Measurements from ENCODE around the gene HOXB8. TPM values are rescaled to one million over a fixed set of nuclear protein-coding genes. Genes with fewer than 3 reads are reported as not detected.

HOXB8 gene
- total RNA-seq, 3 donors from 2014 or later (not counting 1 experiment from before 2014, with no cell fraction given): not detected

DNA sequence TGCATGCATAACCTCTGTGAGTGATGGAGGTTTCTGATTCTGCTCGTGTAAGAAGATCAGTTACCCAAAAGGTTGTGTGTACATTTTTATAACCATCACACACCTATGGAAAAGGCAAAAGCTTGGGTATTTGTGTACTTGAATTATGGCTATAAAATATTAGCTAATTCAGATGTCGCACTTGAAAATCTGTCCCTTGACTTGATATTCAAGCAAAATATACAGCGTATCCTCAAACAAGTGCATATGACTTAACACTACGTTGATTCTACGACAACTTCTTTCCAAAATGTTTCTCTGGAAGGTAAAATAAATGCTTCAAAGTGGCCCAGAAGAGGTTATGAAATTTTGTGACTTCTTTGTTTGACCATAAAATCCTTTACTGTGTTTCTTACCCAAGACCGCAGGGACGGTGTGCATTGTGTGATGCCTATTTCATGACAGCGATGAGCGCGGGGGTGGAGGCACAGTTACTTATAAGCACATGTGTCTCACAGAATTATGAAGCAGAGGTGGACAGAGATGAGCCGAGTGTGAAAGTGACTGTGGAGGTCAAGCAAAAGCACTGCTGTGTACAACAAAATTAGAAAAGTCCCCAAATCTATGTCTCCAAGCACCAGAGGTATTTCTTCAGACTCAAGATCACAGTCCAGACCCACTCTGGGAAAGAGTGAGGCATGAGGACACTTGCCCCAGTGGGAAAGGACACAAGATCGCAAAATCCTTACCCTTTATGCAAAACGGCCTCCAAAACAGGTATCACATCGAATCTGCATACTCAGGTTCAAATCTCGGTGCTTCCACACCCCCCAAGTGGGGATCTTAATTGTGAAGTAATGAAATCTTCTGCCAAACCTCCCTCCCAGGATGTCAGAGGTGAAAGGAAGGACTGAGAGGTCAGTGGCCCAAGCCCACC is 15.2 kb upstream of the HOXB8 start:
- Histone ChIP-seq H3K4me3 (ENCODE audit: low read length) (no peak overlapping the region), H3K36me3 (ENCODE audit: control insufficient read depth, insufficient read depth, low read length) (no peaks in the 10 kb centered on the region), H3K4me1 (ENCODE audit: control insufficient read depth, insufficient read depth, low read length) (peaks cover 28% of the 10 kb centered on the region), H3K9me3 (ENCODE audit: control insufficient read depth, insufficient read depth, low read length) (no peaks in the 10 kb centered on the region), H3K27me3 (ENCODE audit: control insufficient read depth, insufficient read depth, low read length) (peaks cover 65% of the 10 kb centered on the region), H3K27ac (ENCODE audit: low read length) (no peak overlapping the region)
- Mint-ChIP-seq H3K4me1 (peaks cover 18 to 24% of the 10 kb centered on the region in 2 donors), H3K27ac (no peak overlapping the region), H3K9me3 (no peaks in the 10 kb centered on the region), H3K27me3 (ENCODE audit: low read depth in 2 of 2) (peaks cover 82 to 91% of the 10 kb centered on the region in 2 donors), H3K36me3 (no peaks in the 10 kb centered on the region), H3K4me3 (no peak overlapping the region)
- ATAC-seq: no peak
- DNase-seq: no peak
- no peak for TF ChIP-seq CTCF (IDR thresholded peaks at IDR 0.05)
- WGBS (ENCODE audit: insufficient coverage): 95% methylated on average over 12 of the region's 15 CpGs
- intact Hi-C loops (cut with micrococcal nuclease): no loop called here

DNA sequence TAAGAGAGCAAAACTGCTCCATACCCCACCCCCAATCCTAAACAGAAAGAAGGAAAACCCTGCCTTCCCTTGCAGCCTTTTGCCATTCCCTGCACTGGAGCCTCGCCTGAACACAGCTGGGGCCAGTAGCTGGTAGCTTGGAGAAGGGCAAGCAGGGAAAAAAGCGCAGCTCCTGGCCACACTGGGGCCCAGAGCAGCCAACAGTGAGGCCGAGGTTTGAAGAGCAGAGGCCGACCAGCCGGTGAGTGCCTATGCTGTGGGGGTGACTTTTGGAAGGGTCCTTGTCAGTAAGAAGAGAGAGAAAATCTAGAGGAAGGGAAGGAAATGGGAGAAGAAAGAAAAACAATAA is 14.3 kb upstream of the HOXB8 start:
- H3K27ac Mint-ChIP-seq: no peak overlapping the region
- no peak overlapping the region for H3K4me3 Mint-ChIP-seq
- no peak for TF ChIP-seq CTCF (IDR thresholded peaks at IDR 0.05)
- intact Hi-C loops (cut with micrococcal nuclease): no loop called here
- no peak overlapping the region for H3K4me3 ChIP-seq (ENCODE audit: low read length)
- DNase-seq (no peak), ATAC-seq (no peak)
- peaks cover 74 to 87% of the 10 kb centered on the region in 2 donors for H3K27me3 Mint-ChIP-seq (ENCODE audit: low read depth in 2 of 2)
- WGBS (ENCODE audit: insufficient coverage): 89% methylated on average over 5 of the region's 5 CpGs
- H3K4me1 ChIP-seq (ENCODE audit: control insufficient read depth, insufficient read depth, low read length): peaks cover 36% of the 10 kb centered on the region
- H3K4me1 Mint-ChIP-seq: peaks cover 18 to 25% of the 10 kb centered on the region in 2 donors
- no peaks in the 10 kb centered on the region for H3K9me3 ChIP-seq (ENCODE audit: control insufficient read depth, insufficient read depth, low read length)
- H3K9me3 Mint-ChIP-seq: no peaks in the 10 kb centered on the region
- H3K36me3 ChIP-seq (ENCODE audit: control insufficient read depth, insufficient read depth, low read length): no peaks in the 10 kb centered on the region
- H3K27me3 ChIP-seq (ENCODE audit: control insufficient read depth, insufficient read depth, low read length): peaks cover 65% of the 10 kb centered on the region
- no peaks in the 10 kb centered on the region for H3K36me3 Mint-ChIP-seq
- H3K27ac ChIP-seq (ENCODE audit: low read length): no peak overlapping the region

- intact Hi-C loops (cut with micrococcal nuclease): no loop called here
These were observed 13.7 kb upstream of the HOXB8 start for GRCh38 chr17:48628649-48629410.

More at GRCh38 chr17:48628649-48629410, 13.7 kb upstream of the HOXB8 start:
- H3K4me1 Mint-ChIP-seq: peaks cover 18 to 25% of the 10 kb centered on the region in 2 donors
- H3K4me3 ChIP-seq (ENCODE audit: low read length): no peak overlapping the region
- TF ChIP-seq CTCF (IDR thresholded peaks at IDR 0.05): no peak
- ATAC-seq (no peak), DNase-seq (no peak)
- H3K36me3 Mint-ChIP-seq: no peaks in the 10 kb centered on the region
- no peak overlapping the region for H3K4me3 Mint-ChIP-seq
- no peaks in the 10 kb centered on the region for H3K36me3 ChIP-seq (ENCODE audit: control insufficient read depth, insufficient read depth, low read length)
- H3K27me3 Mint-ChIP-seq (ENCODE audit: low read depth in 2 of 2): peaks cover 74 to 87% of the 10 kb centered on the region in 2 donors
- H3K9me3 ChIP-seq (ENCODE audit: control insufficient read depth, insufficient read depth, low read length): no peaks in the 10 kb centered on the region
- peaks cover 31% of the 10 kb centered on the region for H3K4me1 ChIP-seq (ENCODE audit: control insufficient read depth, insufficient read depth, low read length)
- H3K27me3 ChIP-seq (ENCODE audit: control insufficient read depth, insufficient read depth, low read length): peaks cover 62% of the 10 kb centered on the region
- H3K27ac Mint-ChIP-seq: no peak overlapping the region
- no peak overlapping the region for H3K27ac ChIP-seq (ENCODE audit: low read length)
- WGBS (ENCODE audit: insufficient coverage): 43% methylated on average over 5 of the region's 5 CpGs
- H3K9me3 Mint-ChIP-seq: no peaks in the 10 kb centered on the region
